Liver (tissue), 9 donors: ENCODE results near the gene MAT2B. TPM values are rescaled to one million over a fixed set of nuclear protein-coding genes. Genes with fewer than 3 reads are reported as not detected.

ENCODE experiments used
- DNase-seq: peaks from one replicate; pipeline ENCODE4 v3.0.0-alpha.2; 2017; ENCODE audit warnings: low spot score
- H3K27ac ChIP-seq, 2 donors: one replicate each; pipeline ENCODE4 v1.7.0; 2013; ENCODE audit warnings: inconsistent platforms in 2 of 2, low read length in 2 of 2, control low read depth in 1 of 2, low read depth in 1 of 2, mild to moderate bottlenecking in 1 of 2
- H3K27me3 ChIP-seq, 4 donors: one replicate each; pipeline versions ENCODE4 v1.6.1 to v1.7.0; 2013; ENCODE audit warnings: low read length in 3 of 4, inconsistent platforms in 1 of 4, mild to moderate bottlenecking in 1 of 4, moderate library complexity in 1 of 4; ENCODE audit not compliant: control insufficient read depth in 4 of 4, insufficient read depth in 4 of 4
- H3K36me3 ChIP-seq, 4 donors: one replicate each; pipeline versions ENCODE4 v1.6.1 to v1.7.0; 2013; ENCODE audit warnings: low read length in 3 of 4, mild to moderate bottlenecking in 3 of 4, low read depth in 1 of 4, moderate library complexity in 1 of 4; ENCODE audit not compliant: control insufficient read depth in 4 of 4, insufficient read depth in 3 of 4
- H3K4me1 ChIP-seq, 4 donors: one replicate each; pipeline versions ENCODE4 v1.6.1 to v1.7.0; 2013; ENCODE audit warnings: low read length in 3 of 4, mild to moderate bottlenecking in 3 of 4, moderate library complexity in 1 of 4; ENCODE audit not compliant: control insufficient read depth in 4 of 4, insufficient read depth in 4 of 4
- H3K4me3 ChIP-seq, 3 donors: one replicate each; pipeline versions ENCODE4 v1.6.1 to v1.7.0; 2013; ENCODE audit warnings: low read length in 3 of 3, control low read depth in 1 of 3, low read depth in 1 of 3, mild to moderate bottlenecking in 1 of 3
- H3K9ac ChIP-seq, 2 donors: one replicate each; pipeline ENCODE4 v1.7.0; 2013; ENCODE audit warnings: low read length in 2 of 2, mild to moderate bottlenecking in 2 of 2, moderate library complexity in 2 of 2, control low read depth in 1 of 2, low read depth in 1 of 2
- H3K9me3 ChIP-seq, 4 donors: one replicate each; pipeline versions ENCODE4 v1.6.1 to v1.7.0; 2013; ENCODE audit warnings: low read length in 3 of 4; ENCODE audit not compliant: control insufficient read depth in 4 of 4
- EGR1 ChIP-seq, 2 donors: IDR thresholded peaks; 2 replicates each; pipeline ENCODE4 v1.6.1; 2016 to 2018; ENCODE audit warnings: antibody characterized with exemption in 2 of 2, low read depth in 2 of 2
- FOXA1 ChIP-seq: IDR thresholded peaks from 2 replicates; pipeline ENCODE4 v1.6.1; 2016; ENCODE audit warnings: antibody characterized with exemption
- FOXA2 ChIP-seq: IDR thresholded peaks from 2 replicates; pipeline ENCODE4 v1.6.1; 2016; ENCODE audit warnings: antibody characterized with exemption
- HNF4A ChIP-seq, 2 donors: conservative IDR thresholded peaks; 2 replicates each; pipeline ENCODE4 v1.6.1; 2016; ENCODE audit warnings: antibody characterized with exemption in 2 of 2, mild to moderate bottlenecking in 2 of 2
- HNF4G ChIP-seq: IDR thresholded peaks from 2 replicates; pipeline ENCODE4 v1.6.1; 2016; ENCODE audit warnings: antibody characterized with exemption
- JUND ChIP-seq, 2 donors: IDR thresholded peaks; 2 replicates each; pipeline ENCODE4 v1.6.1; 2016; ENCODE audit warnings: antibody characterized with exemption in 2 of 2
- NR2F2 ChIP-seq: IDR thresholded peaks from 2 replicates; pipeline ENCODE4 v1.6.1; 2016; ENCODE audit warnings: antibody characterized with exemption
- RXRA ChIP-seq, 2 donors: IDR thresholded peaks; 2 replicates each; pipeline ENCODE4 v1.6.1; 2017 to 2018; ENCODE audit warnings: antibody characterized with exemption in 2 of 2, mild to moderate bottlenecking in 1 of 2
- SP1 ChIP-seq: IDR thresholded peaks from 2 replicates; pipeline ENCODE4 v1.6.1; 2018; ENCODE audit warnings: antibody characterized with exemption, mild to moderate bottlenecking
- TAF1 ChIP-seq: conservative IDR thresholded peaks from 2 replicates; pipeline ENCODE4 v1.6.1; 2016; ENCODE audit warnings: antibody characterized with exemption, mild to moderate bottlenecking
- YY1 ChIP-seq: IDR thresholded peaks from 2 replicates; pipeline ENCODE4 v1.6.1; 2016; ENCODE audit warnings: antibody characterized with exemption, mild to moderate bottlenecking
- ZBTB33 ChIP-seq: IDR thresholded peaks from 2 replicates; pipeline ENCODE4 v1.6.1; 2016; ENCODE audit warnings: antibody characterized with exemption
- whole genome bisulfite sequencing: extraction: QIAGEN DNeasy Blood & Tissue Kit; methylation state at CpG from one replicate; pipeline ENCODE4 v1.1.7; 2013; 5-methylcytosine and 5-hydroxymethylcytosine counted together
- polyA plus RNA-seq, 2 donors: library from polyadenylated mRNA; stranded (reverse) in 1 of 2; unstranded in 1 of 2; fragments of 200-250 nt in 1 of 2; fragments of >200 nt in 1 of 2; fragmentation: Nextera tagmentation in 1 of 2; extraction: Ambion mirVana in 1 of 2; gene quantifications; one replicate each; pipeline versions ENCODE4 v1.2.1 to v1.2.3, GENCODE V29; 2013 to 2015
- total RNA-seq, 2 donors: library from RNA; depleted of rRNA; stranded (reverse); fragments of >200 nt; gene quantifications; one replicate each; pipeline ENCODE4 v1.2.3, GENCODE V29; 2014
- TF ChIP-seq, protein P1 (sequence below): IDR thresholded peaks from 2 replicates; pipeline ENCODE4 v1.6.1; 2016; ENCODE audit warnings: antibody characterized with exemption
- TF ChIP-seq, protein P2 (sequence below): IDR thresholded peaks from 2 replicates; pipeline ENCODE4 v1.6.1; 2016; ENCODE audit warnings: antibody characterized with exemption
- TF ChIP-seq, protein P3 (sequence below): IDR thresholded peaks from 2 replicates; pipeline ENCODE4 v1.6.1; 2016; ENCODE audit warnings: antibody characterized with exemption, mild to moderate bottlenecking
- donor health status: healthy.
- donor health status: healthy.
- donor health status: healthy.
- donor health status: healthy.
- donor health status: healthy.

The MAT2B gene
- total and polyA plus RNA-seq, 4 donors = 21.3 to 41.3 (median 25.0) TPM

DNA sequence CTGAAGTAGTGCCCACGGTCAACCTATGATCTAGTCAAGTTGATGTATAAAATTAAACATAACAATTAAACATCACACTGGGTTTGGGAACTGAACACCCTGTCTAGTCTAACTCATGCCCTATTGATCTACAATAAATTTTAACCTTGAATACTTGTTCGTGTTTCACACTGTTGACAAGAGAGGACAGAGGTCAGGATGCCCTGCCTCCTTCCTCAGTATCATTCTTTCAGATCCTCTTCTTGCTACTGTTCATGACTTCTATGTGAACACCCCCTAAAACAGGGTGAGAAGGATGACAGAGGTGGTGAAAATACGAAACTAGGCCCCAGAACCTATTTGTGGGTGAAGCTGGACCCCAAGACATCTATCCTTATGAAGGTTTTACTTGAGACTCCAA, 8.1 kb upstream of the MAT2B start:
- H3K4me1 ChIP-seq = peaks cover 0 to 16% (median 11%) of the 10 kb centered on the region in 4 donors
- no peak overlapping the region for H3K27ac ChIP-seq
- no peak overlapping the region for H3K9ac ChIP-seq
- H3K36me3 ChIP-seq = no peaks in the 10 kb centered on the region
- WGBS = 54% methylated on average over 3 of the region's 3 CpGs
- no peak for TF ChIP-seq ZBTB33
- peak; percentile 29 to 49 for TF ChIP-seq HNF4A (conservative IDR thresholded peaks at IDR 0.05)
- TF ChIP-seq SP1 = no peak
- TF ChIP-seq, protein P1, sequence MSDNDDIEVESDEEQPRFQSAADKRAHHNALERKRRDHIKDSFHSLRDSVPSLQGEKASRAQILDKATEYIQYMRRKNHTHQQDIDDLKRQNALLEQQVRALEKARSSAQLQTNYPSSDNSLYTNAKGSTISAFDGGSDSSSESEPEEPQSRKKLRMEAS = no peak
- H3K27me3 ChIP-seq = no peaks in the 10 kb centered on the region
- H3K4me3 ChIP-seq = no peak overlapping the region
- no peaks in the 10 kb centered on the region for H3K9me3 ChIP-seq
- DNase-seq = no peak

DNA sequence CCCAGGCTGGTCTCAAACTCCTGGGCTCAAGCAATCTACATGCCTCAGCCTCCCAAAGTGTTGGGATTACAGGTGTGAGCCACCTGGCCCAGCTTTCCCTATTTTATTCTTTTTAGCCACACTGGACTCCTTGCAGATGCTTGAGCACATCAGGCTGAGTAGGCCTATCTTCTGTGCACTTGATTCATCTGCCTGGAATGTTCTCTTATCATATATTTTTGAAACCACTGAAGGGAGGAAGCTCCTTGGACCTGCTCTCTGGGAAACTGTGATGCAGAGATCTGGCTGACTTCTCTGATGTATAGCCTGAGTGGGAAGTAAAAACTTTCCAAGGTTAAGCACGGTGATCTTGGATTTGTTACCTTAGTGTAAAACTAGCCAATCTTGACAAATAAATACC, 6.5 kb upstream of the MAT2B start:
- H3K9me3 ChIP-seq = no peaks in the 10 kb centered on the region
- TF ChIP-seq NR2F2 (no peak), EGR1 (IDR thresholded peaks at IDR 0.05; ENCODE audit: low read depth in 2 of 2) (no peak), SP1 (no peak)
- TF ChIP-seq, protein P2, sequence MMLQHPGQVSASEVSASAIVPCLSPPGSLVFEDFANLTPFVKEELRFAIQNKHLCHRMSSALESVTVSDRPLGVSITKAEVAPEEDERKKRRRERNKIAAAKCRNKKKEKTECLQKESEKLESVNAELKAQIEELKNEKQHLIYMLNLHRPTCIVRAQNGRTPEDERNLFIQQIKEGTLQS = no peak
- H3K27me3 ChIP-seq = no peaks in the 10 kb centered on the region
- no peak for DNase-seq
- H3K4me1 ChIP-seq = peaks cover 0 to 31% (median 25%) of the 10 kb centered on the region in 4 donors
- H3K36me3 ChIP-seq = no peaks in the 10 kb centered on the region
- H3K4me3 ChIP-seq = no peak overlapping the region
- H3K27ac ChIP-seq = no peak overlapping the region
- 90% methylated on average over 1 of the region's 1 CpG for WGBS
- H3K9ac ChIP-seq = no peak overlapping the region

DNA sequence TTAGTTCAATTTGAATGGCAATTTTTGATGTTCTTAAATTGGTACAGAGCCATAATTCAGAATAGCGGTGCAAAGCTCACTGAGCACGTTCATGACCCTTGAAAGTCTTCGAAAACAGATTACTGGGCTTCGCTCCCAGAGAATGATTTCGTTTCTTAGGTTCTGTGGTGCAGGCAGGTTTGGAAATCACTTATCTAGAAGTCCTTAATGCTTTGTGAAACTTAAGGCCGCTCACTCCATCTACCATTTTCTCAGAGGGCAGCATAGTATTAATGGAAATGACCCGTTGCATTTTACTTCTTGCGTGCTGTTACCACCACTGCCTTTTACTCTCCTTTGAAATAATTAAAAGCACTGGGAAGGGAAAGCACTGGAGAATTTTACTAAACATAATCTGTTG, 2.9 kb upstream of the MAT2B start:
- Histone ChIP-seq H3K27me3 (no peaks in the 10 kb centered on the region), H3K4me1 (peaks cover 0 to 44% (median 31%) of the 10 kb centered on the region in 4 donors), H3K36me3 (no peaks in the 10 kb centered on the region), H3K9ac (peak overlapping the region in 1 of 2 donors; percentile 85), H3K4me3 (peak overlapping the region in 2 of 3 donors; percentile 68 to 98), H3K9me3 (no peaks in the 10 kb centered on the region), H3K27ac (peak overlapping the region; percentile 95 to 99)
- DNase-seq = no peak
- WGBS = 34% methylated on average over 8 of the region's 8 CpGs
- no peak for TF ChIP-seq FOXA2
- TF ChIP-seq HNF4A (conservative IDR thresholded peaks at IDR 0.05) = peak in 1 of 2 donors; percentile 22

DNA sequence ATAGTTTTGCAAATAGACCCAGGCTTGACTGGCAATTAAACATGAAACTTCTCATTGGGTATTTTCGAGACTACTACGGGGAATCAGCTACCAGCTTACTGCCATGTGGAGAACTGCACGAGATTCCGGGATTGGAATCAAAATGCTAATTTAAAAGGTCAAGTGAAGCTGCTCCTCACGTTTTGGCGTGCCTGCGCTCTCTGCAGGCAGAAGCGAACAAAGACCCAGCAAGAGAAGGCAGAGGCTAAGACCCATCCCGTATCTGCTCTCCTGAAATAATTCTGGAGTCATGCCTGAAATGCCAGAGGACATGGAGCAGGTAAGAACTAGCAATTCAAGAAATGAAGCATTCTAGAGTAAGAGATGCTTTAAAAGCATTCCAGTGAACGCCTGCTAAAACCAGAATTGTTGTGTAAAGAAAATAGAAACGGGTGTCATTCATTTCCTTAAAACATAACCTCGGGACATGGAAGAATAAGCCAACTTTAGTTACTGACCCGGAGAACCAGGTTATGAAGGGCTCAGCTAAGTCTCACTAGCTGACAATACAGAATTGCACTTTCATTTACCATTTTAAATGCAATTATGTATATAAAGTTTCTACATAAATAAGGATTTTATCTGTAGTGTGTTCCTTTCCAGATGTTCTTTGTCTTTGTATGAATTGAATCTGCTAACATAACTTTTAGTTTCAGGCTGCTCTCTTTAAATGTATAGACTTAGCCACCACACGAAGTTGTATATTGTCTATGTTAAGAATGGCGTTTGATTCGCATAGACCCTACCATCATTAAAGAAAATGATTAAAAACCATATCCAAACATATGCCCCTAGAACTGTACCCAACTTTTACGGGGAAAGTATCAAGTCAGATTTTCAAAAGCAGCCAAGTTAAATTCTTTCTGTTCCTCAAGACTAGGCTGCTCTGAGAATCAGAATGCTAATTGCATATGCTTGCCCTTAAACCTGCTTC, 2.0 kb upstream of the MAT2B start:
- peak overlapping the region; percentile 95 to 99 for H3K27ac ChIP-seq
- H3K9me3 ChIP-seq = no peaks in the 10 kb centered on the region
- WGBS = 8% methylated on average over 17 of the region's 17 CpGs
- H3K9ac ChIP-seq = peak overlapping the region; percentile 85
- H3K4me1 ChIP-seq = peaks cover 4 to 47% (median 35%) of the 10 kb centered on the region in 4 donors
- H3K4me3 ChIP-seq = peak overlapping the region; percentile 33 to 98 (median 68)
- peak; percentile 58 for DNase-seq
- H3K27me3 ChIP-seq = no peaks in the 10 kb centered on the region
- no peaks in the 10 kb centered on the region for H3K36me3 ChIP-seq
- TF ChIP-seq HNF4G (peak; percentile 13), FOXA1 (no peak), HNF4A (conservative IDR thresholded peaks at IDR 0.05) (peak; percentile 38 to 63), YY1 (peak; percentile 47), FOXA2 (no peak), TAF1 (peak; percentile 69), RXRA (IDR thresholded peaks at IDR 0.05) (peak; percentile 55 to 74), JUND (IDR thresholded peaks at IDR 0.05) (no peak)
- TF ChIP-seq, protein P3, sequence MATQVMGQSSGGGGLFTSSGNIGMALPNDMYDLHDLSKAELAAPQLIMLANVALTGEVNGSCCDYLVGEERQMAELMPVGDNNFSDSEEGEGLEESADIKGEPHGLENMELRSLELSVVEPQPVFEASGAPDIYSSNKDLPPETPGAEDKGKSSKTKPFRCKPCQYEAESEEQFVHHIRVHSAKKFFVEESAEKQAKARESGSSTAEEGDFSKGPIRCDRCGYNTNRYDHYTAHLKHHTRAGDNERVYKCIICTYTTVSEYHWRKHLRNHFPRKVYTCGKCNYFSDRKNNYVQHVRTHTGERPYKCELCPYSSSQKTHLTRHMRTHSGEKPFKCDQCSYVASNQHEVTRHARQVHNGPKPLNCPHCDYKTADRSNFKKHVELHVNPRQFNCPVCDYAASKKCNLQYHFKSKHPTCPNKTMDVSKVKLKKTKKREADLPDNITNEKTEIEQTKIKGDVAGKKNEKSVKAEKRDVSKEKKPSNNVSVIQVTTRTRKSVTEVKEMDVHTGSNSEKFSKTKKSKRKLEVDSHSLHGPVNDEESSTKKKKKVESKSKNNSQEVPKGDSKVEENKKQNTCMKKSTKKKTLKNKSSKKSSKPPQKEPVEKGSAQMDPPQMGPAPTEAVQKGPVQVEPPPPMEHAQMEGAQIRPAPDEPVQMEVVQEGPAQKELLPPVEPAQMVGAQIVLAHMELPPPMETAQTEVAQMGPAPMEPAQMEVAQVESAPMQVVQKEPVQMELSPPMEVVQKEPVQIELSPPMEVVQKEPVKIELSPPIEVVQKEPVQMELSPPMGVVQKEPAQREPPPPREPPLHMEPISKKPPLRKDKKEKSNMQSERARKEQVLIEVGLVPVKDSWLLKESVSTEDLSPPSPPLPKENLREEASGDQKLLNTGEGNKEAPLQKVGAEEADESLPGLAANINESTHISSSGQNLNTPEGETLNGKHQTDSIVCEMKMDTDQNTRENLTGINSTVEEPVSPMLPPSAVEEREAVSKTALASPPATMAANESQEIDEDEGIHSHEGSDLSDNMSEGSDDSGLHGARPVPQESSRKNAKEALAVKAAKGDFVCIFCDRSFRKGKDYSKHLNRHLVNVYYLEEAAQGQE = peak; percentile 57
- TF ChIP-seq, protein P2 = no peak
- TF ChIP-seq, protein P1 = peak; percentile 82
